Measurements from ENCODE around the gene C11orf58.

The C11orf58 gene

DNA sequence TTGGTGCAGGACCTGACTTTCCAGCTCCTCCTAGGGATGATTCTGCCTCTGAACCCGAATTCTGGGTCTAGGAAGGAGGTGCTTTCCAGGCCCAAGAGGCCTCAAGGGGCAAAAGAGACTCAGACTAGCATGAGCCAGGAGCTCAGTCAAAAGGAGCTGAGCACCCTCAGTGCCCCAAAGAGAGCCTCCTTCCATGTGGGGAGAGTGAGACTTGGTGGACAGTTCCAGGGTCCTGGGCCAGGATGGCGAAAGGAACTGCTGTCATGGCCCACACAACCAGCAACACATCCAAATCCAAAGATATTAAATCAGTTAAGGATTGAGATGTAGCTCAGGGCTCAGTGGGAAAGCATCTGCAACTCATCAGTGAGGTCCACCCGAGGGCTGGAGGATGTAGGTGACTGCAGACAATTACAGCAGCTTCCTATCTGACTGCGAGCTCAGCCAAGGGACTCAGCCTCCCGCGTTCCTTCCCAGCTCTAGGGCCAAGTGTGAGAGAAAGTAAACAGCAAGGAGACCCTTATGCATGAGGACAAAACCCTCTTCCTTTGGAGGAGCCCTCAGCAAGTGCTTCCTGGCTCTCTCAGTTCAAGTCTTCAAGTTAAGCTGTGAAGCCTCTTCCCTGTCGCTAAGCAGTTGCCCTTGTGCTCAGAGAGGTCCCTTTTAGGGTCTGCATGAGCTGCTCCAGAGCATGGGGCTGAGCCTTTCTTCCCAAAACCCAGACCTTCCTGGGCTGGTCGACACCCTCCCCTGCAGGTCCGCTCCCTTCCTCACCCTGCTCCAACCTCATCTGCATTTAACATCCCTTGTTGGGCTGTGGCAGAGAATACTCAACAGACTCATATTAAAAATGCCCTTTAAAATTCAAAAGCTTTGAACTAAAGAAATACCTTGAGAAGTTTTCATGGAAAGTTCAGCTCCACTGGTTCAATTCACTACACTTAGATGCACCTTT is 35.8 kb downstream of the C11orf58 start:
- Histone ChIP-seq H3K4me3 (ENCODE audit: low read length) (no peak overlapping the region), H3K4me2 (ENCODE audit: low read length) (no peak overlapping the region), H3K4me1 (ENCODE audit: control insufficient read depth, low read length) (no peaks in the 10 kb centered on the region), H3K9me3 (ENCODE audit: control insufficient read depth, insufficient read depth, low read length) (no peaks in the 10 kb centered on the region), H3K79me2 (ENCODE audit: control insufficient read depth, low read length) (no peaks in the 10 kb centered on the region), H3F3A (ENCODE audit: control insufficient read depth, insufficient read depth) (no peaks in the 10 kb centered on the region), H3K36me3 (ENCODE audit: control insufficient read depth, low read length) (no peaks in the 10 kb centered on the region), H3K9me2 (replicated peaks; ENCODE audit: control insufficient read depth, low read length) (no peaks in the 10 kb centered on the region), H3K27me3 (ENCODE audit: control insufficient read depth, low read length) (peaks cover 3% of the 10 kb centered on the region; the same call in 1 of the 2 replicates), H3K27ac (ENCODE audit: low read depth, low read length) (no peak overlapping the region), H4K20me1 (ENCODE audit: control insufficient read depth, insufficient read depth, low read depth, low read length) (no peaks in the 10 kb centered on the region)
- TF ChIP-seq CTCF (IDR thresholded peaks at IDR 0.05; ENCODE audit: low read depth, low read length, poor library complexity, severe bottlenecking) (no peak), EZH2phosphoT487 (IDR thresholded peaks at IDR 0.05; ENCODE audit: borderline replicate concordance, low read length) (no peak)

GRCh38 chr11:16774936-16775613 is 36.6 kb downstream of the C11orf58 start:
- Histone ChIP-seq H3K9me3 (ENCODE audit: control insufficient read depth, insufficient read depth, low read length) (no peaks in the 10 kb centered on the region), H3K27ac (ENCODE audit: low read depth, low read length) (no peak overlapping the region), H3K9me2 (replicated peaks; ENCODE audit: control insufficient read depth, low read length) (no peaks in the 10 kb centered on the region), H4K20me1 (ENCODE audit: control insufficient read depth, insufficient read depth, low read depth, low read length) (no peaks in the 10 kb centered on the region), H3K79me2 (ENCODE audit: control insufficient read depth, low read length) (no peaks in the 10 kb centered on the region), H3K27me3 (ENCODE audit: control insufficient read depth, low read length) (peaks cover 3% of the 10 kb centered on the region; the same call in 1 of the 2 replicates), H3F3A (ENCODE audit: control insufficient read depth, insufficient read depth) (no peaks in the 10 kb centered on the region), H3K36me3 (ENCODE audit: control insufficient read depth, low read length) (no peaks in the 10 kb centered on the region), H3K4me2 (ENCODE audit: low read length) (no peak overlapping the region), H3K4me3 (ENCODE audit: low read length) (no peak overlapping the region), H3K4me1 (ENCODE audit: control insufficient read depth, low read length) (no peaks in the 10 kb centered on the region)
- no peak for TF ChIP-seq CTCF (IDR thresholded peaks at IDR 0.05; ENCODE audit: low read depth, low read length, poor library complexity, severe bottlenecking)
- no peak for TF ChIP-seq EZH2phosphoT487 (IDR thresholded peaks at IDR 0.05; ENCODE audit: borderline replicate concordance, low read length)

DNA sequence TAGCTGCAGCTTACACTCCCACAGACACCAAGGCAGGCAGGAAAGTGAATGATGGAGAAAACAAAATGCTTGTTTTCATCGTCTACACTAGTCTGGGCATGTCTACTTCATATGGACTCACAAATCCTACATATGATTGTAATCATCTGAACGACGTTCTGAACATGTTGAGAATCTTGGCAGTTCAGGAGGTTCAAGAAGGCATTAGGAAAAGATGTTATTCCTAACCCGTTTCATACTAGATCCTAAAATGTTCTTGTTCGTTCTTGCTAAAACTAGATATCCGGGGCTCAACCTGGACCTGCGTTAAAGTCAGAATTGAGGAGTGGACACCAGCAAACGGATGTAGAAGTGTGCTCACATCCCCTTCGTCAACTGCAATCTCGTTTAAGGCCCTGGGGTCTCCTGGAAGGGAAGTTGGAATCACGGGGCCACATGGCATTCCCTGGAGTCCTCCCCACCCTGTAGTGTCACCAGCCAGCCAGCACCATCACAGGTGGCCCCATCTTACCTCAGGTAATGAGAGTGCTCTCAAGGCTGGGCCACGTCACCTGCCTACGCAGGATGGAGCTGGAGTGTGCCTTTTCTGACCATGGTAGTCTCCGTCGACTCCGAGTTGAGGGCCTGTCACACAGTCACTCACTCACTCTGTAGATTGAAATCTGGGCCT is 37.3 kb downstream of the C11orf58 start:
- TF ChIP-seq CTCF (IDR thresholded peaks at IDR 0.05; ENCODE audit: low read depth, low read length, poor library complexity, severe bottlenecking) (no peak), EZH2phosphoT487 (IDR thresholded peaks at IDR 0.05; ENCODE audit: borderline replicate concordance, low read length) (no peak)
- Histone ChIP-seq H3K36me3 (ENCODE audit: control insufficient read depth, low read length) (no peaks in the 10 kb centered on the region), H3K79me2 (ENCODE audit: control insufficient read depth, low read length) (no peaks in the 10 kb centered on the region), H3K4me3 (ENCODE audit: low read length) (no peak overlapping the region), H3F3A (ENCODE audit: control insufficient read depth, insufficient read depth) (no peaks in the 10 kb centered on the region), H4K20me1 (ENCODE audit: control insufficient read depth, insufficient read depth, low read depth, low read length) (no peaks in the 10 kb centered on the region), H3K27me3 (ENCODE audit: control insufficient read depth, low read length) (peaks cover 3% of the 10 kb centered on the region; the same call in 1 of the 2 replicates), H3K9me2 (replicated peaks; ENCODE audit: control insufficient read depth, low read length) (no peaks in the 10 kb centered on the region), H3K9me3 (ENCODE audit: control insufficient read depth, insufficient read depth, low read length) (no peaks in the 10 kb centered on the region), H3K4me2 (ENCODE audit: low read length) (no peak overlapping the region), H3K4me1 (ENCODE audit: control insufficient read depth, low read length) (no peaks in the 10 kb centered on the region), H3K27ac (ENCODE audit: low read depth, low read length) (no peak overlapping the region)

All from DOHH2 (cell line).